ENCODE measurements around the gene SLC8B1.

Gene SLC8B1

DNA sequence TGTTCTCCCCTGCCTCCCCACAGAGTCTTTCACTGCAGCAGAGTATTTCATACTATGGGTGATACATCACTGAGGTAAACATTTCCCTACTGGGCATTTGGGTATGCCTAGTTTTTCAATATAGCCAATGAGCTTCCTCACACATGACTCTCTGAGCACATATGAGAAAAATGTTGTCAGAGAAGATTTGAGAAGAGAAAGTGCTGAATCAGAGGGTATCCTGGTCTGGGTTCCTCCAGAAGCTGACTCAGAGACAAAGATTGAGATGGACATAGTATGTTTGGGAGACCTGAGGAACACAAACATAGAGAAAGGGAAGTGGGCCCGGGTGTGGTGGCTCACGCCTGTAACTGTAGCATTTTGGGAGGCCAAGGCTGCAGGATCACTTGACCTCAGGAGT lies 12.6 kb downstream of the SLC8B1 start:
- no peak overlapping the region for H3K27ac ChIP-seq
- TF ChIP-seq EZH2 (IDR thresholded peaks at IDR 0.05) (no peak), POLR2AphosphoS5 (IDR thresholded peaks at IDR 0.05; ENCODE audit: borderline replicate concordance, low read depth, low read length) (no peak), FOXP2 (optimal IDR thresholded peaks at IDR 0.05; ENCODE audit: control extremely low read depth, extremely low read length, insufficient read depth) (no peak)
- DNase-seq (ENCODE audit: low read depth, low spot score): no peak
- H3K9ac ChIP-seq (ENCODE audit: insufficient read length): no peak overlapping the region
- H3K9me3 ChIP-seq (ENCODE audit: low read depth, low read length): no peaks in the 10 kb centered on the region
- no peaks in the 10 kb centered on the region for H3K36me3 ChIP-seq (ENCODE audit: insufficient read depth, low read length)
- H3K4me3 ChIP-seq: no peak overlapping the region

DNA sequence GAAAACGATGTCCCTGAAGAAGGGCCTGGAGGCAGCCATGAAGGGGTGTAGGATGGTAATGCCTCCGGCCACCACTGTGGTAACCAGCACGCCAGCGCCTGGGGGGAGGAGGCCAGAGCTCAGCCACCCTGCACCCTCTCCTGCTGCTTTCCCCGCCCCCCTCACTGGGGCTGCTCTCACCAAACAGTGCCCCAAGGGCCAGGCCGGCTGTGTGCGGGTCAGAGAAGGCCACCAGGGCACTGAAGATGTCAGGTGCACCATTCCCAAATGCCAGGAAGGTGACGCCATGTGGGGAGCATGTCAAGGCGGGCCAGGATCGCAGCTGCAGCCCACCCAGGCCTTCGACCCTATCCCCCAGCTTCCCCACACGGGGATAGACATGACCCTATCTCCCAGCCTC lies 14.5 kb downstream of the SLC8B1 start:
- H3K4me3 ChIP-seq: no peak overlapping the region
- H3K9me3 ChIP-seq (ENCODE audit: low read depth, low read length): no peaks in the 10 kb centered on the region
- no peaks in the 10 kb centered on the region for H3K36me3 ChIP-seq (ENCODE audit: insufficient read depth, low read length)
- no peak for DNase-seq (ENCODE audit: low read depth, low spot score)
- H3K9ac ChIP-seq (ENCODE audit: insufficient read length): no peak overlapping the region
- no peak overlapping the region for H3K27ac ChIP-seq
- TF ChIP-seq EZH2 (IDR thresholded peaks at IDR 0.05) (no peak), POLR2AphosphoS5 (IDR thresholded peaks at IDR 0.05; ENCODE audit: borderline replicate concordance, low read depth, low read length) (no peak), FOXP2 (optimal IDR thresholded peaks at IDR 0.05; ENCODE audit: control extremely low read depth, extremely low read length, insufficient read depth) (no peak)

DNA sequence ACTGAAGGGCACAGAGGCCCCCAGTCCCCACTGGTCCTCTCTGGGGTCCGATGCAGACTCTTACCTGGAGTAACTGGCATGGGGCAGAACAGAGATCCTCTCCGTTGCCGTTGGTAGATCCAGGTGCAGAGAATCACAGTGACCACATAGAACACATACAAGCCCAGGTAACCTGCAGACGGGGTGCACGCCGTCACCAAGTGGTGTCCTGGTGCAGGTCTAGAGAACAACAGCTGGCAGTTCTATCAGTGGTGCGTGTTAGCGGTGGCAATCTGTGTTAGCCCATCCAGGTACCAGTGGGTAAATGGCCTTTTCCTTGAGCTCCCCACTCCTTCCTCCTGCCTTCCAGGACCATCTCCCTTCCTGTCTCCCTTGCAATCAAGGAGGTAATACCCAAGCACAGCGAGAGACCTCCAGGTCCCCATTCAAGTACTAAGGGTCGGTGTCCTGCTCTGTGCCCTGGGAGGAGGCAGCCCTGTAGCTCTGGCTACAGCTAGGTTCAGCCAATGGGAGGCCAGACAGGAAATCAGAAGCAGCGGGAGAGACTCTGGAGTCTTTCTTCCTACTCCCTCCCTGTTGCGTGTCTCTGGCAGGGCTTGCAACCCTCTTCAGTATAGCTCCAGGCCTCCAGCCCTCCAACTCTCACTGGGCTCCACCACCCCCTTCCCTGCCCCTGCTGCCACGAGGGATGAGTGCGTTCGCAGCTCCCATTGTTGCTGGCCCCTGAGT lies 15.8 kb downstream of the SLC8B1 start:
- DNase-seq (ENCODE audit: low read depth, low spot score): no peak

DNA sequence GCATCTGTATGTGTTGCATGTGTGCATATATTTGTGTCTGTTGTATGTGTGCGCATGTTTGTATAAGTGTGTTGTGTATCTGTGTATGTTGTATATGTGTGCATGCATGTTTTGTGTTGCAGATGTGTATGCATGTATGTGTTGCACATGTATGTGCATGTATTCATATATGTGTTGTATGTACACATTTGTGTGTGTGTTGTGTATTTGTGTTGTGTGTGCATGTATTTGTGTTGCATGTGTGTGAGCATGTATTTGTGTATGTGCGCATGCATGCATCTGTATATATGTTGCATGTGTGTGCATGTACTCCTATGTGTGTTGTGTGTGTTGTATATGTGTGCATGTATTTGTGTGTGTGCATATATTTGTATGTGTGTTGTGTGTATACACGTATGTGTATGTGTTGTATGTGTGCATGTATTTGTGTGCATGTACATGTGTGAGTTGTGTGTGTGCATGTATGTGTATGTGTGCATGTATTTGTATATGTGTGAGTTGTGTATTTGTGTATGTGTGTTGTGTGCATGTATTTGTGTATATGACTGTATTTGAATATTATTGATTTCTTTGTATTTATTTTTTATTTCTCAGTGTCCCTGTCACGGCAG lies 16.8 kb downstream of the SLC8B1 start:
- Histone ChIP-seq H3K9me3 (ENCODE audit: low read depth, low read length) (no peaks in the 10 kb centered on the region), H3K36me3 (ENCODE audit: insufficient read depth, low read length) (no peaks in the 10 kb centered on the region), H3K4me3 (no peak overlapping the region), H3K9ac (ENCODE audit: insufficient read length) (no peak overlapping the region), H3K27ac (no peak overlapping the region)
- TF ChIP-seq EZH2 (IDR thresholded peaks at IDR 0.05): no peak
- no peak for TF ChIP-seq FOXP2 (optimal IDR thresholded peaks at IDR 0.05; ENCODE audit: control extremely low read depth, extremely low read length, insufficient read depth)
- no peak for TF ChIP-seq POLR2AphosphoS5 (IDR thresholded peaks at IDR 0.05; ENCODE audit: borderline replicate concordance, low read depth, low read length)
- DNase-seq (ENCODE audit: low read depth, low spot score): no peak

More for the DNA sequence above, 15.8 kb downstream of the SLC8B1 start:
- no peaks in the 10 kb centered on the region for H3K36me3 ChIP-seq (ENCODE audit: insufficient read depth, low read length)
- H3K4me3 ChIP-seq: no peak overlapping the region
- no peak overlapping the region for H3K9ac ChIP-seq (ENCODE audit: insufficient read length)
- no peak for TF ChIP-seq EZH2 (IDR thresholded peaks at IDR 0.05)
- TF ChIP-seq POLR2AphosphoS5 (IDR thresholded peaks at IDR 0.05; ENCODE audit: borderline replicate concordance, low read depth, low read length): no peak
- H3K9me3 ChIP-seq (ENCODE audit: low read depth, low read length): no peaks in the 10 kb centered on the region
- H3K27ac ChIP-seq: no peak overlapping the region

DNA sequence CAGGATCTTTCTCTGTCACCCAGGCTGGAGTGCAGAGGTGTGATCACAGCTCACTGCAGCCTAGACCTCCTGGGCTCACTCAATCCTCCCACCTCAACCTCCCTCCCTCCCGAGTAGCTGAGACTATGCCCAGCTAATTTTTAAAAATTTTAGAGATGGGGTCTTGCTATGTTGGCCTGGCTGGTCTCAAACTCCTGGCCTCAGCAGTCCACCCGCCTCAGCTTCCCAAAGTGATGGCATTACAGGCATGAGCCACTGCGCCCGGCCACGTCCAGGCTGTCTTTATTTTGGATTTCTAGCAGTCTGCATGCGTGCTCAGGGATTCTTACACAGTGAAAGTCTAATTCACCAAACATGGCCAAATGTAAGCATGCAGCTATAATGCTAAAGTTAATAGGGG lies 17.8 kb downstream of the SLC8B1 start:
- no peaks in the 10 kb centered on the region for H3K36me3 ChIP-seq (ENCODE audit: insufficient read depth, low read length)
- H3K27ac ChIP-seq: no peak overlapping the region
- no peak for TF ChIP-seq POLR2AphosphoS5 (IDR thresholded peaks at IDR 0.05; ENCODE audit: borderline replicate concordance, low read depth, low read length)
- TF ChIP-seq FOXP2 (optimal IDR thresholded peaks at IDR 0.05; ENCODE audit: control extremely low read depth, extremely low read length, insufficient read depth): no peak
- TF ChIP-seq EZH2 (IDR thresholded peaks at IDR 0.05): no peak
- no peaks in the 10 kb centered on the region for H3K9me3 ChIP-seq (ENCODE audit: low read depth, low read length)
- no peak overlapping the region for H3K4me3 ChIP-seq
- no peak for DNase-seq (ENCODE audit: low read depth, low spot score)
- H3K9ac ChIP-seq (ENCODE audit: insufficient read length): no peak overlapping the region

DNA sequence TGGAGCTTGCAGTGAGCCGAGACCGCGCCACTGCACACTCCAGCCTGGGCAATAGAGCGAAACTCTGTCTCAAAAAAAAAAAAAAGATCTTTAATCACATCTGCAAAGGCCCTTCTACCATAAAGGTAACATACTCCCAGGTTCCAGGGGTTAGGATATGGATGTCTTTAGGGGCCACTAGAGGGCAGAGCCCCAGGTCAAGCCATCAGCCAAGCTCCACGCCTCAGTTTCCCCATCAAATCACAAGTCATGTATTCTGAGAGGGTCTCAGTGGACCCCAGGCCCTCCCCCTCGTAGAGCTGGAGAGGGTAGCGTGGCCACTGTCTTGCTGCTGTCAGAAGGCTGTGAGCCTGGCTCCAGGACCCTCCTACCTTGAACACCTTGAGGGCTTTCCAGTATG lies 18.8 kb downstream of the SLC8B1 start:
- H3K9me3 ChIP-seq (ENCODE audit: low read depth, low read length): no peaks in the 10 kb centered on the region
- DNase-seq (ENCODE audit: low read depth, low spot score): no peak
- TF ChIP-seq POLR2AphosphoS5 (IDR thresholded peaks at IDR 0.05; ENCODE audit: borderline replicate concordance, low read depth, low read length) (no peak), EZH2 (IDR thresholded peaks at IDR 0.05) (no peak), FOXP2 (optimal IDR thresholded peaks at IDR 0.05; ENCODE audit: control extremely low read depth, extremely low read length, insufficient read depth) (no peak)
- H3K9ac ChIP-seq (ENCODE audit: insufficient read length): no peak overlapping the region
- no peaks in the 10 kb centered on the region for H3K36me3 ChIP-seq (ENCODE audit: insufficient read depth, low read length)
- no peak overlapping the region for H3K27ac ChIP-seq
- H3K4me3 ChIP-seq: no peak overlapping the region

DNA sequence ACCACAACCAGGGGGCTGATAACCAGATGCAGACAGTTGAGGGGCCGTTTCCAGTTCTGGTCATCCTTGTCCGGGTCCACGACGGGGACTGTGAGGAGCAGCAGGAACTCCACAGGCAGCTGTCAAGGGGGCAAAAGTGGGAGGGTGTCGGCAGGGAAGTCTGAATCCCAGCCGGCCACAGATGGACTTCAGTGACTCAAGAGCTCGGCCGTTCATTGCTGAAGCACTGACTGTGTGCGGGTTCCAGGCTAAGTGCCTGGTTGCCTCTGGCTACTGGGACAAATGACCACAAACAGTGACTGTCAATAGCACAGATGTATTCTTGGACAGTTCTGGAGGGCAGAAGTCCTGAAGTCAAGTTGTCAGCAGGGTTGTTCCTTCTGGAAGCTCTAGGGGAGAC lies 19.6 kb downstream of the SLC8B1 start:
- H3K9ac ChIP-seq (ENCODE audit: insufficient read length): no peak overlapping the region
- no peak for TF ChIP-seq EZH2 (IDR thresholded peaks at IDR 0.05)
- TF ChIP-seq POLR2AphosphoS5 (IDR thresholded peaks at IDR 0.05; ENCODE audit: borderline replicate concordance, low read depth, low read length): no peak
- TF ChIP-seq FOXP2 (optimal IDR thresholded peaks at IDR 0.05; ENCODE audit: control extremely low read depth, extremely low read length, insufficient read depth): no peak
- H3K9me3 ChIP-seq (ENCODE audit: low read depth, low read length): no peaks in the 10 kb centered on the region
- H3K36me3 ChIP-seq (ENCODE audit: insufficient read depth, low read length): no peaks in the 10 kb centered on the region
- no peak overlapping the region for H3K27ac ChIP-seq
- no peak for DNase-seq (ENCODE audit: low read depth, low spot score)
- H3K4me3 ChIP-seq: no peak overlapping the region

DNA sequence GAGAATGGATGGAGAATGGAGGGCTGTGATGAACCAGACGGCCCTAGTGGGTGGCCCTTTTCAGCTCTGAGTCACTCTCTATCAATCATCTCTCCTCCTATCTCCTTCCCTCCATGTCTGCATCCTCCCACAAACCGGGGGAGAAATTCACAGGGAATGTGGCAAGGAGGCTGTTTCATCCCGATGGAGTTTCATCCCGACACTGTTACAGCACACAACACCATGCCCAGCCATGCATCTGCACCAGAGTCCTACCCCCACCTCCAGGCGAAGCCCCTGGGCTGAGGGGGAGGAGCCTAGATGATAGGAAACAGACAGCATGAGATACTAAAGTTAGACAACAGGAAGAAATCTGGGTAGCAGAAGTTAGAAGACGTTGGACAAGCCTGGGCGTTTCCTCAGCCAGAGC lies 20.8 kb downstream of the SLC8B1 start:
- H3K4me3 ChIP-seq: no peak overlapping the region
- no peak overlapping the region for H3K9ac ChIP-seq (ENCODE audit: insufficient read length)
- H3K9me3 ChIP-seq (ENCODE audit: low read depth, low read length): no peaks in the 10 kb centered on the region
- DNase-seq (ENCODE audit: low read depth, low spot score): no peak
- no peak for TF ChIP-seq FOXP2 (optimal IDR thresholded peaks at IDR 0.05; ENCODE audit: control extremely low read depth, extremely low read length, insufficient read depth)
- TF ChIP-seq EZH2 (IDR thresholded peaks at IDR 0.05): no peak
- TF ChIP-seq POLR2AphosphoS5 (IDR thresholded peaks at IDR 0.05; ENCODE audit: borderline replicate concordance, low read depth, low read length): no peak
- H3K27ac ChIP-seq: no peak overlapping the region
- H3K36me3 ChIP-seq (ENCODE audit: insufficient read depth, low read length): no peaks in the 10 kb centered on the region
